Measurements from ENCODE around the gene FLACC1. TPM values are rescaled to one million over a fixed set of nuclear protein-coding genes. Genes with fewer than 3 reads are reported as not detected.

FLACC1 gene
- total RNA-seq, 1 donor from 2014 or later = 1.2 TPM

- H3K27me3 Mint-ChIP-seq (ENCODE audit: unreplicated experiment) = peaks cover 3% of the 10 kb centered on the region
- no peaks in the 10 kb centered on the region for H3K36me3 Mint-ChIP-seq (ENCODE audit: unreplicated experiment)
Measured at GRCh38 chr2:201285499-201285898, 71.6 kb downstream of the FLACC1 start.

GRCh38 chr2:201280191-201281040 lies 76.7 kb downstream of the FLACC1 start:
- H3K9me3 Mint-ChIP-seq (ENCODE audit: unreplicated experiment) = no peaks in the 10 kb centered on the region
- no peaks in the 10 kb centered on the region for H3K4me1 Mint-ChIP-seq (ENCODE audit: low read depth, unreplicated experiment)
- DNase-seq = no peak
- TF ChIP-seq CTCF (IDR thresholded peaks at IDR 0.05; ENCODE audit: partially characterized antibody, unreplicated experiment) = no peak
- H3K36me3 Mint-ChIP-seq (ENCODE audit: unreplicated experiment) = no peaks in the 10 kb centered on the region
- no peak overlapping the region for H3K4me3 Mint-ChIP-seq (ENCODE audit: unreplicated experiment)
- no peak overlapping the region for H3K27ac Mint-ChIP-seq (ENCODE audit: unreplicated experiment)
- peaks cover 1% of the 10 kb centered on the region for H3K27me3 Mint-ChIP-seq (ENCODE audit: unreplicated experiment)

More at GRCh38 chr2:201285499-201285898, 71.6 kb downstream of the FLACC1 start:
- Mint-ChIP-seq H3K4me1 (ENCODE audit: low read depth, unreplicated experiment) (no peaks in the 10 kb centered on the region), H3K4me3 (ENCODE audit: unreplicated experiment) (no peak overlapping the region), H3K9me3 (ENCODE audit: unreplicated experiment) (no peaks in the 10 kb centered on the region), H3K27ac (ENCODE audit: unreplicated experiment) (no peak overlapping the region)
- no peak for DNase-seq
- no peak for TF ChIP-seq CTCF (IDR thresholded peaks at IDR 0.05; ENCODE audit: partially characterized antibody, unreplicated experiment)

GRCh38 chr2:201279079-201279478 lies 78.1 kb downstream of the FLACC1 start:
- no peak for TF ChIP-seq CTCF (IDR thresholded peaks at IDR 0.05; ENCODE audit: partially characterized antibody, unreplicated experiment)
- no peaks in the 10 kb centered on the region for H3K27me3 Mint-ChIP-seq (ENCODE audit: unreplicated experiment)

GRCh38 chr2:201276511-201276910 lies 80.6 kb downstream of the FLACC1 start:
- DNase-seq = no peak
- Mint-ChIP-seq H3K36me3 (ENCODE audit: unreplicated experiment) (no peaks in the 10 kb centered on the region), H3K9me3 (ENCODE audit: unreplicated experiment) (no peaks in the 10 kb centered on the region), H3K27ac (ENCODE audit: unreplicated experiment) (no peak overlapping the region), H3K4me1 (ENCODE audit: low read depth, unreplicated experiment) (no peaks in the 10 kb centered on the region), H3K4me3 (ENCODE audit: unreplicated experiment) (no peak overlapping the region), H3K27me3 (ENCODE audit: unreplicated experiment) (no peaks in the 10 kb centered on the region)
- TF ChIP-seq CTCF (IDR thresholded peaks at IDR 0.05; ENCODE audit: partially characterized antibody, unreplicated experiment) = no peak

More at GRCh38 chr2:201279079-201279478, 78.1 kb downstream of the FLACC1 start:
- H3K36me3 Mint-ChIP-seq (ENCODE audit: unreplicated experiment) = no peaks in the 10 kb centered on the region
- no peaks in the 10 kb centered on the region for H3K9me3 Mint-ChIP-seq (ENCODE audit: unreplicated experiment)
- no peaks in the 10 kb centered on the region for H3K4me1 Mint-ChIP-seq (ENCODE audit: low read depth, unreplicated experiment)
- H3K27ac Mint-ChIP-seq (ENCODE audit: unreplicated experiment) = no peak overlapping the region
- no peak for DNase-seq
- H3K4me3 Mint-ChIP-seq (ENCODE audit: unreplicated experiment) = no peak overlapping the region

- DNase-seq = no peak
- no peak for TF ChIP-seq CTCF (IDR thresholded peaks at IDR 0.05; ENCODE audit: partially characterized antibody, unreplicated experiment)
- H3K4me1 Mint-ChIP-seq (ENCODE audit: low read depth, unreplicated experiment) = no peaks in the 10 kb centered on the region
- H3K27ac Mint-ChIP-seq (ENCODE audit: unreplicated experiment) = no peak overlapping the region
- H3K9me3 Mint-ChIP-seq (ENCODE audit: unreplicated experiment) = no peaks in the 10 kb centered on the region
- H3K4me3 Mint-ChIP-seq (ENCODE audit: unreplicated experiment) = no peak overlapping the region
- H3K27me3 Mint-ChIP-seq (ENCODE audit: unreplicated experiment) = no peaks in the 10 kb centered on the region
- H3K36me3 Mint-ChIP-seq (ENCODE audit: unreplicated experiment) = no peaks in the 10 kb centered on the region
Measured at GRCh38 chr2:201275990-201276389, 81.2 kb downstream of the FLACC1 start.

Data from glutamatergic neuron (in vitro differentiated cells).